ENCODE measurements around the gene NDRG2. TPM values are rescaled to one million over a fixed set of nuclear protein-coding genes. Genes with fewer than 3 reads are reported as not detected.
"Not testable (repeated sequence)": the region's sequence is repeated elsewhere in the genome, so short reads cannot be mapped to it uniquely, and the experiment has no call there.

NDRG2 gene
- total RNA-seq, 1 experiment from 2014 or later = 0.08 TPM

DNA sequence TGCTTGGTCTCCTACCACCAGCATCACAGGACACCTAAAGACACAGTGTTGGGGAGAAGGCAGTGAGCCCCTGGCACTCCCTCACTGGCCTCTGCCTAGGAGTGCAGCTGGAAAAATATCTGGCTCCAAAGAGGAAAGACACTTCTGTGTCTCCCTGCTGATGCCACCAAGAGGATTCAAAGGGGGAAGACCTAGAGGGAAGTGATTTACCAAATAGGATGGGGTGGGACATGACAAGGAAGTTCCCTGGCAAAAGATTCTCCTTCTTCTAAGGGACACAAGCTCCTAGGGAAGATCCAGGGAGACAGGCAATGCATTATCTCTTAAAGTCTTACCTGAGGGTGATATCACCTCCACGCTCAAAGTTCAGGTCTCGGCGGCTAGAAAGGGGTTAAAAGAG is 6.1 kb downstream of the NDRG2 start:
- no peak for DNase-seq (ENCODE audit: low read depth in 1 of 2, low spot score in 2 of 2)
- H3K36me3 ChIP-seq = no peaks in the 10 kb centered on the region
- no peak overlapping the region for H3K27ac ChIP-seq
- H3K9me3 ChIP-seq (replicated peaks) = no peaks in the 10 kb centered on the region
- no peaks in the 10 kb centered on the region for H3K4me1 ChIP-seq (replicated peaks)
- H3K27me3 ChIP-seq (replicated peaks) = peaks cover 7% of the 10 kb centered on the region; the same call in 1 of the 2 replicates
- H3K4me3 ChIP-seq = no peak overlapping the region

- DNase-seq (ENCODE audit: low read depth in 1 of 2, low spot score in 2 of 2) = no peak
- H3K27me3 ChIP-seq (replicated peaks) = 0 out of 2 replicates have a peak, but pooled peaks cover 3% of the 10 kb centered on the region
- H3K4me1 ChIP-seq (replicated peaks) = no peaks in the 10 kb centered on the region
- H3K4me3 ChIP-seq = no peak overlapping the region
- no peak overlapping the region for H3K27ac ChIP-seq
- H3K36me3 ChIP-seq = no peaks in the 10 kb centered on the region
- H3K9me3 ChIP-seq (replicated peaks) = no peaks in the 10 kb centered on the region
Measured at GRCh38 chr14:21018286-21018685, 6.6 kb downstream of the NDRG2 start.

- no peak for DNase-seq (ENCODE audit: low read depth in 1 of 2, low spot score in 2 of 2)
- Histone ChIP-seq H3K4me1 (replicated peaks) (no peaks in the 10 kb centered on the region), H3K27me3 (replicated peaks) (no peaks in the 10 kb centered on the region), H3K36me3 (no peaks in the 10 kb centered on the region), H3K27ac (no peak overlapping the region), H3K4me3 (no peak overlapping the region), H3K9me3 (replicated peaks) (no peaks in the 10 kb centered on the region)
Measured at GRCh38 chr14:21017528-21018245, 7.2 kb downstream of the NDRG2 start.

- Histone ChIP-seq H3K4me3 (no peak overlapping the region), H3K27me3 (replicated peaks) (no peaks in the 10 kb centered on the region; the same call in 1 of the 2 replicates), H3K36me3 (no peaks in the 10 kb centered on the region), H3K27ac (no peak overlapping the region), H3K9me3 (replicated peaks) (no peaks in the 10 kb centered on the region), H3K4me1 (replicated peaks) (no peaks in the 10 kb centered on the region)
- no peak for DNase-seq (ENCODE audit: low read depth in 1 of 2, low spot score in 2 of 2)
Measured at GRCh38 chr14:21016413-21017190, 8.3 kb downstream of the NDRG2 start.

GRCh38 chr14:21015312-21015711 is 9.5 kb downstream of the NDRG2 start:
- H3K27me3 ChIP-seq (replicated peaks) = no peaks in the 10 kb centered on the region; the same call in 1 of the 2 replicates
- H3K27ac ChIP-seq = no peak overlapping the region
- no peak overlapping the region for H3K4me3 ChIP-seq
- H3K9me3 ChIP-seq (replicated peaks) = no peaks in the 10 kb centered on the region
- DNase-seq (ENCODE audit: low read depth in 1 of 2, low spot score in 2 of 2) = no peak
- no peaks in the 10 kb centered on the region for H3K36me3 ChIP-seq
- H3K4me1 ChIP-seq (replicated peaks) = no peaks in the 10 kb centered on the region

DNA sequence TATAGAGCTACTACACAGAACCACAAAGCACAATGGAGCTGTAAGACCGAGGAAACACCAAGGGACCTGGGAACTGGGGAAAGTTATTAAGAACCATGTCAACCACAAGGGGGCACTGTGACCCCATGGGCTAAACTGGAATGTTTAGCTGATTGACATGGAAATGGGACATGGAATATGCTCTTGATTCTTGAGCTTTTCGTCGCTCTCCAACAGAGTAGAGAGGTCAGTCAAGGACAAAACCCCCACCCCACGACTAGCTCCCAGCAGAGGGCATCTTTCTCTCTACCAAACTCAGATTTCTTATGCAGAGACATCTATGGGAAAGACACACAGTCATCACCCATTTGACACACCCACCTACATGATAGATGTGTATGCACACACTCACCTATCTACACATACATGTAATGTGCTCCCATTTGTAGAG is 10.1 kb downstream of the NDRG2 start:
- H3K27me3 ChIP-seq (replicated peaks) = no peaks in the 10 kb centered on the region; the same call in 1 of the 2 replicates
- H3K4me1 ChIP-seq (replicated peaks) = no peaks in the 10 kb centered on the region
- no peaks in the 10 kb centered on the region for H3K9me3 ChIP-seq (replicated peaks)
- no peak overlapping the region for H3K4me3 ChIP-seq
- DNase-seq (ENCODE audit: low read depth in 1 of 2, low spot score in 2 of 2) = peak; percentile 64 to 71
- H3K36me3 ChIP-seq = no peaks in the 10 kb centered on the region
- H3K27ac ChIP-seq = no peak overlapping the region

DNA sequence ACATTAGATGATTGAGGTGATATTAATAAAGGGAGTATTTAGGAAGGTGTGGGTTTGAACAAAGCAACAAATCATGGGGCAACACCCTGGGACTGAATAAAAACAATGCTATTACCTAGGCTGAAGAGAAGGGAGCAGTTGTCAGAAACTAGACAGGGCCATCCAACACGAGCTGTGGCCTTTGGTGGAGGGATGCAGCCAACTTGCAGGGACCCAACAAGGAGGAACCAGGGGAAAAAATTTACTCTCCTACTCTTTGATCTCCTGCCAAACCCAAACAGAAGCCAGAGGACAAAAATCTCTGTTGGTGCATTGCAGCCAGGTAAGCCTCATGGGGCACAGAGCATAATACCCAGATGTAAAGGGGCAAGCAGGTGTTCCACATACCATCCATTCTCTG is 13.7 kb downstream of the NDRG2 start:
- H3K27me3 ChIP-seq (replicated peaks) = no peaks in the 10 kb centered on the region; the same call in 1 of the 2 replicates
- no peak overlapping the region for H3K27ac ChIP-seq
- H3K9me3 ChIP-seq (replicated peaks) = no peaks in the 10 kb centered on the region
- no peak overlapping the region for H3K4me3 ChIP-seq
- no peaks in the 10 kb centered on the region for H3K36me3 ChIP-seq
- no peak for DNase-seq (ENCODE audit: low read depth in 1 of 2, low spot score in 2 of 2)
- H3K4me1 ChIP-seq (replicated peaks) = no peaks in the 10 kb centered on the region

GRCh38 chr14:21009721-21010120 is 15.1 kb downstream of the NDRG2 start:
- H3K27ac ChIP-seq; H3K4me3 ChIP-seq; H3K36me3 ChIP-seq; H3K27me3 ChIP-seq (replicated peaks); H3K9me3 ChIP-seq (replicated peaks); DNase-seq (ENCODE audit: low read depth in 1 of 2, low spot score in 2 of 2); H3K4me1 ChIP-seq (replicated peaks): not testable (repeated sequence)

DNA sequence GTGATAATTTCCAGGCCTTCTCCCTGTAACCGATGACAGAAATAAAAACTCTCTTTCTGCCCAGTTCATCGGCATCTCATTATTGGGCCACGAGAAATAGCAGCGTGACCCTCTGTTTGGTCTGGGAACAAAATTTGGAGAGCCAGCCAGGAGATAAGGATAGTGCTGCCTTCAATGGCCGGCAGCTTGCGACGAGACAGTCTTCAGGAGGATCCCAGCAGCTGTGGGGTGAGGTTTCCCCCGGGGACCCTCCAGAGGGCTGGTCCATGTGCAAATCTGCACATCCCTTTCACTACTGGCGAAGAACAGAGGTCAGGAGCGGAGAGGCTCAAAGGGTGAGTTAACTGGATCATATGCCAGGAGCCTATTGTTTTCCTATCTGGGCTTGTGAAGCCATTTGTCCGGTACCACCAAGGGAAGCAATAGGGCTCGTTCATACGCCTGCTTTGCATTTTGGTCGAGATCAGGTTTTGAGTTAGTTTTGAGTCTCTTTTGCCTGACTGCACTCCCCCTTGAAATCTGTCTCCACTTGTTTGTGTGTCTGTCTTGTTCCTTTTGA is 21.0 kb downstream of the NDRG2 start:
- H3K9me3 ChIP-seq (replicated peaks) = no peaks in the 10 kb centered on the region
- DNase-seq (ENCODE audit: low read depth in 1 of 2, low spot score in 2 of 2) = no peak
- no peaks in the 10 kb centered on the region for H3K36me3 ChIP-seq
- no peaks in the 10 kb centered on the region for H3K4me1 ChIP-seq (replicated peaks)
- H3K27ac ChIP-seq = no peak overlapping the region
- H3K27me3 ChIP-seq (replicated peaks) = no peaks in the 10 kb centered on the region
- H3K4me3 ChIP-seq = no peak overlapping the region

- DNase-seq (ENCODE audit: low read depth in 1 of 2, low spot score in 2 of 2) = no peak
- no peaks in the 10 kb centered on the region for H3K4me1 ChIP-seq (replicated peaks)
- no peak overlapping the region for H3K27ac ChIP-seq
- peaks cover 6% of the 10 kb centered on the region for H3K36me3 ChIP-seq
- H3K9me3 ChIP-seq (replicated peaks) = no peaks in the 10 kb centered on the region
- H3K4me3 ChIP-seq = no peak overlapping the region
- no peaks in the 10 kb centered on the region for H3K27me3 ChIP-seq (replicated peaks)
Measured at GRCh38 chr14:21001218-21001617, 23.6 kb downstream of the NDRG2 start.

DNA sequence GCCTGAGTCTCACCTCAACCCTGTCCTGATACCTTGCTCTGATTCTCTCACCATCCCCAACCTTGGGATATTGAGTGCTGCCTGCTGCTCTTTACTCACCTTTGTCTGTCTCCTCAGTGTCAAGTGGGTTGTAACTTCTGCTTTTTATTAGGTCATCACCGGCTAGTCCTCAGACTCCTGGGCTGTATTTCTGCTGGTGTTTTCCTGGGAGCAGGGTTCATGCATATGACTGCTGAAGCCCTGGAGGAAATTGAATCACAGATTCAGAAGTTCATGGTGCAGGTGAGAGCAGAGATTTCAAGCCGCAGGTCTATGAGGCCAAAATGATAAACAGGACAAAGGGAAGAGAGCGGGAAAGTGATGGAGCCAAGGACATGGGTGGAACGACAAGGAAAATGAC is 25.3 kb downstream of the NDRG2 start:
- no peaks in the 10 kb centered on the region for H3K27me3 ChIP-seq (replicated peaks)
- DNase-seq (ENCODE audit: low read depth in 1 of 2, low spot score in 2 of 2) = no peak
- no peaks in the 10 kb centered on the region for H3K9me3 ChIP-seq (replicated peaks)
- no peak overlapping the region for H3K27ac ChIP-seq
- H3K4me1 ChIP-seq (replicated peaks) = no peaks in the 10 kb centered on the region
- H3K4me3 ChIP-seq = no peak overlapping the region
- peaks cover 22% of the 10 kb centered on the region for H3K36me3 ChIP-seq

DNA sequence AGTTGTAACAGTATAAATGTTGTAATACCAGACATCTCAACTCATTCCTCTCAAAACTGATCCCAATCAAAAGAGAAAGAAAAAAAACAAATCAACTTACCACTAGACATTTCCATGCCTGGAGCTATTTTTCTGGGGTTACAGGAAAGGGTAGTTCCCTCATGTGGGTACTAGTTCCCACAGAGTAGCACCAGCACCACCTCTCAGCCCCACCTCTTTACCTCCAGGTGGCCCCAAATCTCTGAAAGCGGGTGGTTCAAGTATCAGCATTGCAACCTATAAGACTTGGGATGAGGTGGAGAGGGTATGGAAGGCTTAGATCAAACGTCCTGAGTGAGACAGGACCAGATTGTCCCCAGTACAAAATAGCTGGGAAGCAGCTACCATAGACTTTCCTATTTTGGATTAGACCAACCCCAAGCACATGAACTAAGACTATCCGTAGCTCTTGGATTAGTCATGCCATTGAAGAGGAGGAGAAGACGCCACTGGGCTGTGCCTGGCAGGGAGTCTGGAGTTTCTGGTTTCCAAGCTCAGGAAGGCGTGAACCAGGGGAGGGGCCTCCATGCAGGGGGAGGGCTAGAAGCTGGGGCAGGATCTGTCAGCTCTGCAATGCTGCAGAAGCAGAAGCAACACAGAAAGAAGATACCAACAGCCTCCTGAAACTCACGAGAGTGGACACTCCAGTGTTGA is 26.0 kb downstream of the NDRG2 start, which contains the start of gene SLC39A2:
Gene SLC39A2 (plus strand): TSS at position 620 of the 693 bp plus-strand sequence. CDS start 154 bp downstream, outside the sequence.
- peaks cover 28% of the 10 kb centered on the region for H3K36me3 ChIP-seq
- H3K9me3 ChIP-seq (replicated peaks) = no peaks in the 10 kb centered on the region
- H3K27ac ChIP-seq = no peak within 1 kb of the TSS
- H3K4me3 ChIP-seq = no peak within 1 kb of the TSS
- DNase-seq (ENCODE audit: low read depth in 1 of 2, low spot score in 2 of 2) = no peak
- no peaks in the 10 kb centered on the region for H3K4me1 ChIP-seq (replicated peaks)
- no peaks in the 10 kb centered on the region for H3K27me3 ChIP-seq (replicated peaks)

- no peaks in the 10 kb centered on the region for H3K4me1 ChIP-seq (replicated peaks)
- peaks cover 33% of the 10 kb centered on the region for H3K36me3 ChIP-seq
- no peak overlapping the region for H3K27ac ChIP-seq
- no peaks in the 10 kb centered on the region for H3K9me3 ChIP-seq (replicated peaks)
- DNase-seq (ENCODE audit: low read depth in 1 of 2, low spot score in 2 of 2) = no peak
- H3K27me3 ChIP-seq (replicated peaks) = no peaks in the 10 kb centered on the region
- H3K4me3 ChIP-seq = no peak overlapping the region
Measured at GRCh38 chr14:20998139-20998538, 26.7 kb downstream of the NDRG2 start.
